WTC11 (cell line): Measurements from ENCODE around the gene IL23A. TPM values are rescaled to one million over a fixed set of nuclear protein-coding genes. Genes with fewer than 3 reads are reported as not detected.

Experiments
- ATAC-seq: fragments of 200-7000 bp; cut with Tn5 transposase; 2 replicates; pipeline ENCODE4 v1.10.0; 2021; ENCODE audit warnings: mild to moderate bottlenecking, moderate library complexity
- CTCF ChIA-PET: fragments of 300-600 bp; sonication (Branson Sonifier 250); formaldehyde crosslinking; loops from one replicate; lab custom pipeline; 2021; ENCODE audit warnings: antibody characterized with exemption; lab: Charles Lee
- POLR2A ChIA-PET: fragments of 350-600 bp; sonication (Branson Sonifier 250); formaldehyde crosslinking; loops from one replicate; lab custom pipeline; 2021; ENCODE audit warnings: antibody characterized with exemption; lab: Charles Lee
- DNase-seq: peaks from one replicate; pipeline ENCODE4 v3.0.0; 2021; ENCODE audit warnings: low spot score
- H3K27ac Mint-ChIP-seq: 2 replicates; pipeline ENCODE4 v1.8.0; 2021; ENCODE audit warnings: mixed read lengths
- H3K27me3 Mint-ChIP-seq: 2 replicates; pipeline ENCODE4 v1.8.0; 2021; ENCODE audit warnings: low read depth, mild to moderate bottlenecking, moderate library complexity, mixed read lengths
- H3K36me3 Mint-ChIP-seq: 2 replicates; pipeline ENCODE4 v1.8.0; 2021; ENCODE audit warnings: mixed read lengths
- H3K4me1 Mint-ChIP-seq: 2 replicates; pipeline ENCODE4 v1.8.0; 2022; ENCODE audit warnings: mixed read lengths
- H3K4me3 Mint-ChIP-seq: 2 replicates; pipeline ENCODE4 v1.8.0; 2021; ENCODE audit warnings: mild to moderate bottlenecking, moderate library complexity, mixed read lengths
- H3K9me3 Mint-ChIP-seq: 2 replicates; pipeline ENCODE4 v1.8.0; 2021; ENCODE audit warnings: mixed read lengths
- CREB1 ChIP-seq: sonication (generic); formaldehyde crosslinking; IDR thresholded peaks from 2 replicates; pipeline ENCODE4 v1.8.0; 2023; ENCODE audit warnings: mild to moderate bottlenecking, missing genetic modification reagents
- FOXP1 ChIP-seq: sonication (generic); formaldehyde crosslinking; IDR thresholded peaks from 2 replicates; pipeline ENCODE4 v1.8.0; 2022; ENCODE audit warnings: missing genetic modification reagents, mild to moderate bottlenecking, moderate library complexity, borderline replicate concordance
- NFE2L1 ChIP-seq: sonication (generic); formaldehyde crosslinking; IDR thresholded peaks from 2 replicates; pipeline ENCODE4 v1.8.1; 2023; ENCODE audit warnings: missing genetic modification reagents
- SMAD3 ChIP-seq: sonication (generic); formaldehyde crosslinking; IDR thresholded peaks from 2 replicates; pipeline ENCODE4 v1.8.0; 2022; ENCODE audit warnings: missing genetic modification reagents, mild to moderate bottlenecking, borderline replicate concordance
- ZNF138 ChIP-seq: sonication (generic); formaldehyde crosslinking; conservative IDR thresholded peaks from 2 replicates; pipeline ENCODE4 v1.8.1; 2022; ENCODE audit warnings: mild to moderate bottlenecking, moderate library complexity, missing genetic modification reagents
- ZNF232 ChIP-seq: sonication (generic); formaldehyde crosslinking; IDR thresholded peaks from 2 replicates; pipeline ENCODE4 v1.8.0; 2022; ENCODE audit warnings: mild to moderate bottlenecking, missing genetic modification reagents
- total RNA-seq: library from RNA; stranded (reverse); gene quantifications from 3 replicates; pipeline ENCODE4 v1.2.3, GENCODE V29; 2021
- TF ChIP-seq, protein P1 (sequence below): sonication (generic); formaldehyde crosslinking; IDR thresholded peaks from 2 replicates; pipeline ENCODE4 v1.8.1; 2023; ENCODE audit warnings: mild to moderate bottlenecking, missing genetic modification reagents
- TF ChIP-seq, protein P2 (sequence below): sonication (generic); formaldehyde crosslinking; IDR thresholded peaks from 2 replicates; pipeline ENCODE4 v1.8.1; 2023; ENCODE audit warnings: mild to moderate bottlenecking, moderate library complexity, missing genetic modification reagents
- TF ChIP-seq, protein P3 (sequence below): sonication (generic); formaldehyde crosslinking; conservative IDR thresholded peaks from 2 replicates; pipeline ENCODE4 v1.8.1; 2022; ENCODE audit warnings: mild to moderate bottlenecking, missing genetic modification reagents
- TF ChIP-seq, protein P4 (sequence below): sonication (generic); formaldehyde crosslinking; IDR thresholded peaks from 2 replicates; pipeline ENCODE4 v1.8.1; 2023; ENCODE audit warnings: mild to moderate bottlenecking, missing genetic modification reagents, borderline replicate concordance
- TF ChIP-seq, protein P5 (sequence below): sonication (generic); formaldehyde crosslinking; IDR thresholded peaks from 2 replicates; pipeline ENCODE4 v1.8.0; 2022; ENCODE audit warnings: mild to moderate bottlenecking, missing genetic modification reagents
- TF ChIP-seq, protein P6 (sequence below): sonication (generic); formaldehyde crosslinking; IDR thresholded peaks from 2 replicates; pipeline ENCODE4 v1.8.1; 2022; ENCODE audit warnings: low read depth, missing genetic modification reagents, borderline replicate concordance
- TF ChIP-seq, protein P7 (sequence below): fragments of 250-450 bp; sonication (Bioruptor Pico); IDR thresholded peaks from 2 replicates; pipeline ENCODE4 v1.9.0; 2021; ENCODE audit warnings: moderate library complexity, mild to moderate bottlenecking, inconsistent platforms, borderline replicate concordance
- TF ChIP-seq, protein P8 (sequence below): sonication (generic); formaldehyde crosslinking; conservative IDR thresholded peaks from 2 replicates; pipeline ENCODE4 v1.8.1; 2023; ENCODE audit warnings: mild to moderate bottlenecking, low read depth, missing genetic modification reagents, moderate library complexity
- TF ChIP-seq, protein P9 (sequence below): sonication (generic); formaldehyde crosslinking; IDR thresholded peaks from 2 replicates; pipeline ENCODE4 v1.8.0; 2023; ENCODE audit warnings: missing genetic modification reagents, mild to moderate bottlenecking, borderline replicate concordance
- TF ChIP-seq, protein P10 (sequence below): sonication (generic); formaldehyde crosslinking; IDR thresholded peaks from 2 replicates; pipeline ENCODE4 v1.8.1; 2023; ENCODE audit warnings: mild to moderate bottlenecking, missing genetic modification reagents, moderate library complexity

IL23A gene
- total RNA-seq, 1 experiment from 2014 or later, result 2.9 TPM

DNA sequence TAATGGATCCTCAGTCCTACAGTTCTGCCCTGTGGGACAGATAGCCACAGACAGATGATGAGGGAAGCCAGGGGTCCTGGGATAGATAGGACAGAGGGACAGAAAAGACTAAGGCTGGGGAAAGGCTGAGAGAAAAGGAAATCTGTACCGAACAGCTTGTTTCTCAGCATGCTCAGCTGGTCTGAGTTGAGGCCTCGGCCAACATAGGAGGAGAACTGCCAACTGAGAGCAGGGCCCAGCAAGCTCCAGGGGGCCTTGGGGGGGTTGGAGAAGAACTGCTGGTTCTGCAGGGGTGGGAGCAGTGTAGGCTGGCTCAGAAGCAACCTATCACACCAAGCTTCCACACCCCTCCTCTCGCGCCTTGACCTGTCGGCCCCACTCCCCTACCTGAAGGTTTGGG, 10.1 kb downstream of the IL23A start (continued):
- TF ChIP-seq, protein P1, sequence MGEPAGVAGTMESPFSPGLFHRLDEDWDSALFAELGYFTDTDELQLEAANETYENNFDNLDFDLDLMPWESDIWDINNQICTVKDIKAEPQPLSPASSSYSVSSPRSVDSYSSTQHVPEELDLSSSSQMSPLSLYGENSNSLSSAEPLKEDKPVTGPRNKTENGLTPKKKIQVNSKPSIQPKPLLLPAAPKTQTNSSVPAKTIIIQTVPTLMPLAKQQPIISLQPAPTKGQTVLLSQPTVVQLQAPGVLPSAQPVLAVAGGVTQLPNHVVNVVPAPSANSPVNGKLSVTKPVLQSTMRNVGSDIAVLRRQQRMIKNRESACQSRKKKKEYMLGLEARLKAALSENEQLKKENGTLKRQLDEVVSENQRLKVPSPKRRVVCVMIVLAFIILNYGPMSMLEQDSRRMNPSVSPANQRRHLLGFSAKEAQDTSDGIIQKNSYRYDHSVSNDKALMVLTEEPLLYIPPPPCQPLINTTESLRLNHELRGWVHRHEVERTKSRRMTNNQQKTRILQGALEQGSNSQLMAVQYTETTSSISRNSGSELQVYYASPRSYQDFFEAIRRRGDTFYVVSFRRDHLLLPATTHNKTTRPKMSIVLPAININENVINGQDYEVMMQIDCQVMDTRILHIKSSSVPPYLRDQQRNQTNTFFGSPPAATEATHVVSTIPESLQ (CRISPR knock-in tag), result no peak
- TF ChIP-seq SMAD3 (CRISPR knock-in tag), result no peak

DNA sequence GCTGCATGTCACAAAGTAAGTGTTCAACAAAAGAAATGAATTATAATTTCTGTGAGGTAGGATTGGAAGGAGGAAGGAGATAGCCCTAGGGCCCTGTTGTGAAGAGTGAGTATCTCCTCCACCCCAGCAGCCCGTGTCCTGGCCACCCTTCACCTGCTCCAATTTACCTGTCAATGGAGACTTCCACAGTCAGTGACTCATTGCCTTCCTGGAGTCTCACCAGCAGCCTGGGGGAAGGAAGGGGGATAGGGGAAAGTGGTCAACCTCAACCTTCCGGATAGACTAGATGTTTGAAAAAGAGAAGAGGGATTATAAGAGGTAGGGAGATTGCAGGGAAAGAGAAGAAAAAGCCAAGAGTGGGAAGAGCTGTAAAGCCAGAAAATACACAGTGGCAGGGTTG, 12.0 kb downstream of the IL23A start:
- ChIA-PET POLR2A (no interaction called here), CTCF (no interaction called here)
- H3K4me3 Mint-ChIP-seq, result no peak overlapping the region
- no peaks in the 10 kb centered on the region for H3K4me1 Mint-ChIP-seq
- H3K27me3 Mint-ChIP-seq, result no peaks in the 10 kb centered on the region; the same call in 1 of the 2 replicates
- peaks cover 53% of the 10 kb centered on the region for H3K36me3 Mint-ChIP-seq
- no peak overlapping the region for H3K27ac Mint-ChIP-seq
- no peak for ATAC-seq
- no peak for DNase-seq
- no peaks in the 10 kb centered on the region for H3K9me3 Mint-ChIP-seq
- TF ChIP-seq ZNF232 (CRISPR knock-in tag) (no peak), ZNF138 (CRISPR knock-in tag) (no peak), FOXP1 (CRISPR knock-in tag) (no peak), NFE2L1 (CRISPR knock-in tag) (no peak), CREB1 (CRISPR knock-in tag) (no peak)
- TF ChIP-seq, protein P2, sequence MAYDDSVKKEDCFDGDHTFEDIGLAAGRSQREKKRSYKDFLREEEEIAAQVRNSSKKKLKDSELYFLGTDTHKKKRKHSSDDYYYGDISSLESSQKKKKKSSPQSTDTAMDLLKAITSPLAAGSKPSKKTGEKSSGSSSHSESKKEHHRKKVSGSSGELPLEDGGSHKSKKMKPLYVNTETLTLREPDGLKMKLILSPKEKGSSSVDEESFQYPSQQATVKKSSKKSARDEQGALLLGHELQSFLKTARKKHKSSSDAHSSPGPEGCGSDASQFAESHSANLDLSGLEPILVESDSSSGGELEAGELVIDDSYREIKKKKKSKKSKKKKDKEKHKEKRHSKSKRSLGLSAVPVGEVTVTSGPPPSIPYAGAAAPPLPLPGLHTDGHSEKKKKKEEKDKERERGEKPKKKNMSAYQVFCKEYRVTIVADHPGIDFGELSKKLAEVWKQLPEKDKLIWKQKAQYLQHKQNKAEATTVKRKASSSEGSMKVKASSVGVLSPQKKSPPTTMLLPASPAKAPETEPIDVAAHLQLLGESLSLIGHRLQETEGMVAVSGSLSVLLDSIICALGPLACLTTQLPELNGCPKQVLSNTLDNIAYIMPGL (CRISPR knock-in tag), result no peak
- TF ChIP-seq, protein P3, sequence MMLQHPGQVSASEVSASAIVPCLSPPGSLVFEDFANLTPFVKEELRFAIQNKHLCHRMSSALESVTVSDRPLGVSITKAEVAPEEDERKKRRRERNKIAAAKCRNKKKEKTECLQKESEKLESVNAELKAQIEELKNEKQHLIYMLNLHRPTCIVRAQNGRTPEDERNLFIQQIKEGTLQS, result no peak
- TF ChIP-seq, protein P4, sequence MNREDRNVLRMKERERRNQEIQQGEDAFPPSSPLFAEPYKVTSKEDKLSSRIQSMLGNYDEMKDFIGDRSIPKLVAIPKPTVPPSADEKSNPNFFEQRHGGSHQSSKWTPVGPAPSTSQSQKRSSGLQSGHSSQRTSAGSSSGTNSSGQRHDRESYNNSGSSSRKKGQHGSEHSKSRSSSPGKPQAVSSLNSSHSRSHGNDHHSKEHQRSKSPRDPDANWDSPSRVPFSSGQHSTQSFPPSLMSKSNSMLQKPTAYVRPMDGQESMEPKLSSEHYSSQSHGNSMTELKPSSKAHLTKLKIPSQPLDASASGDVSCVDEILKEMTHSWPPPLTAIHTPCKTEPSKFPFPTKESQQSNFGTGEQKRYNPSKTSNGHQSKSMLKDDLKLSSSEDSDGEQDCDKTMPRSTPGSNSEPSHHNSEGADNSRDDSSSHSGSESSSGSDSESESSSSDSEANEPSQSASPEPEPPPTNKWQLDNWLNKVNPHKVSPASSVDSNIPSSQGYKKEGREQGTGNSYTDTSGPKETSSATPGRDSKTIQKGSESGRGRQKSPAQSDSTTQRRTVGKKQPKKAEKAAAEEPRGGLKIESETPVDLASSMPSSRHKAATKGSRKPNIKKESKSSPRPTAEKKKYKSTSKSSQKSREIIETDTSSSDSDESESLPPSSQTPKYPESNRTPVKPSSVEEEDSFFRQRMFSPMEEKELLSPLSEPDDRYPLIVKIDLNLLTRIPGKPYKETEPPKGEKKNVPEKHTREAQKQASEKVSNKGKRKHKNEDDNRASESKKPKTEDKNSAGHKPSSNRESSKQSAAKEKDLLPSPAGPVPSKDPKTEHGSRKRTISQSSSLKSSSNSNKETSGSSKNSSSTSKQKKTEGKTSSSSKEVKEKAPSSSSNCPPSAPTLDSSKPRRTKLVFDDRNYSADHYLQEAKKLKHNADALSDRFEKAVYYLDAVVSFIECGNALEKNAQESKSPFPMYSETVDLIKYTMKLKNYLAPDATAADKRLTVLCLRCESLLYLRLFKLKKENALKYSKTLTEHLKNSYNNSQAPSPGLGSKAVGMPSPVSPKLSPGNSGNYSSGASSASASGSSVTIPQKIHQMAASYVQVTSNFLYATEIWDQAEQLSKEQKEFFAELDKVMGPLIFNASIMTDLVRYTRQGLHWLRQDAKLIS, result no peak
- TF ChIP-seq, protein P5, sequence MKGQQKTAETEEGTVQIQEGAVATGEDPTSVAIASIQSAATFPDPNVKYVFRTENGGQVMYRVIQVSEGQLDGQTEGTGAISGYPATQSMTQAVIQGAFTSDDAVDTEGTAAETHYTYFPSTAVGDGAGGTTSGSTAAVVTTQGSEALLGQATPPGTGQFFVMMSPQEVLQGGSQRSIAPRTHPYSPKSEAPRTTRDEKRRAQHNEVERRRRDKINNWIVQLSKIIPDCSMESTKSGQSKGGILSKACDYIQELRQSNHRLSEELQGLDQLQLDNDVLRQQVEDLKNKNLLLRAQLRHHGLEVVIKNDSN (CRISPR knock-in tag), result no peak
- TF ChIP-seq, protein P6, sequence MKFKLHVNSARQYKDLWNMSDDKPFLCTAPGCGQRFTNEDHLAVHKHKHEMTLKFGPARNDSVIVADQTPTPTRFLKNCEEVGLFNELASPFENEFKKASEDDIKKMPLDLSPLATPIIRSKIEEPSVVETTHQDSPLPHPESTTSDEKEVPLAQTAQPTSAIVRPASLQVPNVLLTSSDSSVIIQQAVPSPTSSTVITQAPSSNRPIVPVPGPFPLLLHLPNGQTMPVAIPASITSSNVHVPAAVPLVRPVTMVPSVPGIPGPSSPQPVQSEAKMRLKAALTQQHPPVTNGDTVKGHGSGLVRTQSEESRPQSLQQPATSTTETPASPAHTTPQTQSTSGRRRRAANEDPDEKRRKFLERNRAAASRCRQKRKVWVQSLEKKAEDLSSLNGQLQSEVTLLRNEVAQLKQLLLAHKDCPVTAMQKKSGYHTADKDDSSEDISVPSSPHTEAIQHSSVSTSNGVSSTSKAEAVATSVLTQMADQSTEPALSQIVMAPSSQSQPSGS (CRISPR knock-in tag), result no peak
- TF ChIP-seq, protein P7, sequence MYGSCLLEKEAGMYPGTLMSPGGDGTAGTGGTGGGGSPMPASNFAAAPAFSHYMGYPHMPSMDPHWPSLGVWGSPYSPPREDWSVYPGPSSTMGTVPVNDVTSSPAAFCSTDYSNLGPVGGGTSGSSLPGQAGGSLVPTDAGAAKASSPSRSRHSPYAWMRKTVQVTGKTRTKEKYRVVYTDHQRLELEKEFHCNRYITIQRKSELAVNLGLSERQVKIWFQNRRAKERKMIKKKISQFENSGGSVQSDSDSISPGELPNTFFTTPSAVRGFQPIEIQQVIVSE, result no peak
- TF ChIP-seq, protein P8, sequence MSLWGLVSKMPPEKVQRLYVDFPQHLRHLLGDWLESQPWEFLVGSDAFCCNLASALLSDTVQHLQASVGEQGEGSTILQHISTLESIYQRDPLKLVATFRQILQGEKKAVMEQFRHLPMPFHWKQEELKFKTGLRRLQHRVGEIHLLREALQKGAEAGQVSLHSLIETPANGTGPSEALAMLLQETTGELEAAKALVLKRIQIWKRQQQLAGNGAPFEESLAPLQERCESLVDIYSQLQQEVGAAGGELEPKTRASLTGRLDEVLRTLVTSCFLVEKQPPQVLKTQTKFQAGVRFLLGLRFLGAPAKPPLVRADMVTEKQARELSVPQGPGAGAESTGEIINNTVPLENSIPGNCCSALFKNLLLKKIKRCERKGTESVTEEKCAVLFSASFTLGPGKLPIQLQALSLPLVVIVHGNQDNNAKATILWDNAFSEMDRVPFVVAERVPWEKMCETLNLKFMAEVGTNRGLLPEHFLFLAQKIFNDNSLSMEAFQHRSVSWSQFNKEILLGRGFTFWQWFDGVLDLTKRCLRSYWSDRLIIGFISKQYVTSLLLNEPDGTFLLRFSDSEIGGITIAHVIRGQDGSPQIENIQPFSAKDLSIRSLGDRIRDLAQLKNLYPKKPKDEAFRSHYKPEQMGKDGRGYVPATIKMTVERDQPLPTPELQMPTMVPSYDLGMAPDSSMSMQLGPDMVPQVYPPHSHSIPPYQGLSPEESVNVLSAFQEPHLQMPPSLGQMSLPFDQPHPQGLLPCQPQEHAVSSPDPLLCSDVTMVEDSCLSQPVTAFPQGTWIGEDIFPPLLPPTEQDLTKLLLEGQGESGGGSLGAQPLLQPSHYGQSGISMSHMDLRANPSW (CRISPR knock-in tag), result no peak
- TF ChIP-seq, protein P9, sequence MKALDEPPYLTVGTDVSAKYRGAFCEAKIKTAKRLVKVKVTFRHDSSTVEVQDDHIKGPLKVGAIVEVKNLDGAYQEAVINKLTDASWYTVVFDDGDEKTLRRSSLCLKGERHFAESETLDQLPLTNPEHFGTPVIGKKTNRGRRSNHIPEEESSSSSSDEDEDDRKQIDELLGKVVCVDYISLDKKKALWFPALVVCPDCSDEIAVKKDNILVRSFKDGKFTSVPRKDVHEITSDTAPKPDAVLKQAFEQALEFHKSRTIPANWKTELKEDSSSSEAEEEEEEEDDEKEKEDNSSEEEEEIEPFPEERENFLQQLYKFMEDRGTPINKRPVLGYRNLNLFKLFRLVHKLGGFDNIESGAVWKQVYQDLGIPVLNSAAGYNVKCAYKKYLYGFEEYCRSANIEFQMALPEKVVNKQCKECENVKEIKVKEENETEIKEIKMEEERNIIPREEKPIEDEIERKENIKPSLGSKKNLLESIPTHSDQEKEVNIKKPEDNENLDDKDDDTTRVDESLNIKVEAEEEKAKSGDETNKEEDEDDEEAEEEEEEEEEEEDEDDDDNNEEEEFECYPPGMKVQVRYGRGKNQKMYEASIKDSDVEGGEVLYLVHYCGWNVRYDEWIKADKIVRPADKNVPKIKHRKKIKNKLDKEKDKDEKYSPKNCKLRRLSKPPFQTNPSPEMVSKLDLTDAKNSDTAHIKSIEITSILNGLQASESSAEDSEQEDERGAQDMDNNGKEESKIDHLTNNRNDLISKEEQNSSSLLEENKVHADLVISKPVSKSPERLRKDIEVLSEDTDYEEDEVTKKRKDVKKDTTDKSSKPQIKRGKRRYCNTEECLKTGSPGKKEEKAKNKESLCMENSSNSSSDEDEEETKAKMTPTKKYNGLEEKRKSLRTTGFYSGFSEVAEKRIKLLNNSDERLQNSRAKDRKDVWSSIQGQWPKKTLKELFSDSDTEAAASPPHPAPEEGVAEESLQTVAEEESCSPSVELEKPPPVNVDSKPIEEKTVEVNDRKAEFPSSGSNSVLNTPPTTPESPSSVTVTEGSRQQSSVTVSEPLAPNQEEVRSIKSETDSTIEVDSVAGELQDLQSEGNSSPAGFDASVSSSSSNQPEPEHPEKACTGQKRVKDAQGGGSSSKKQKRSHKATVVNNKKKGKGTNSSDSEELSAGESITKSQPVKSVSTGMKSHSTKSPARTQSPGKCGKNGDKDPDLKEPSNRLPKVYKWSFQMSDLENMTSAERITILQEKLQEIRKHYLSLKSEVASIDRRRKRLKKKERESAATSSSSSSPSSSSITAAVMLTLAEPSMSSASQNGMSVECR, result no peak
- TF ChIP-seq, protein P10, sequence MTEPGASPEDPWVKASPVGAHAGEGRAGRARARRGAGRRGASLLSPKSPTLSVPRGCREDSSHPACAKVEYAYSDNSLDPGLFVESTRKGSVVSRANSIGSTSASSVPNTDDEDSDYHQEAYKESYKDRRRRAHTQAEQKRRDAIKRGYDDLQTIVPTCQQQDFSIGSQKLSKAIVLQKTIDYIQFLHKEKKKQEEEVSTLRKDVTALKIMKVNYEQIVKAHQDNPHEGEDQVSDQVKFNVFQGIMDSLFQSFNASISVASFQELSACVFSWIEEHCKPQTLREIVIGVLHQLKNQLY (CRISPR knock-in tag), result no peak
